NT2/D1 (cell line): Measurements from ENCODE around the gene GLB1L3.
"Not testable (repeated sequence)": the region's sequence is repeated elsewhere in the genome, so short reads cannot be mapped to it uniquely, and the experiment has no call there.

ENCODE experiments used
- DNase-seq: peaks from one replicate; pipeline ENCODE4 v3.0.0-alpha.2; 2011; ENCODE audit warnings: low read depth, low spot score
- H3K27me3 ChIP-seq: 2 replicates; pipeline ENCODE4 v1.6.0; 2011; ENCODE audit warnings: mild to moderate bottlenecking; ENCODE audit not compliant: insufficient read length, insufficient read depth
- H3K36me3 ChIP-seq: 2 replicates; pipeline ENCODE4 v1.6.1; 2011; ENCODE audit warnings: mild to moderate bottlenecking, low read length, mixed read lengths; ENCODE audit not compliant: insufficient read depth, insufficient read length
- H3K4me1 ChIP-seq: 2 replicates; pipeline ENCODE4 v1.5.1; 2011; ENCODE audit not compliant: insufficient read depth, insufficient read length
- H3K4me3 ChIP-seq: 2 replicates; pipeline ENCODE4 v1.5.1; 2011; ENCODE audit warnings: low read depth; ENCODE audit not compliant: insufficient read length
- H3K9ac ChIP-seq: 2 replicates; pipeline ENCODE4 v1.6.0; 2011; ENCODE audit warnings: low read depth; ENCODE audit not compliant: insufficient read length
- H3K9me3 ChIP-seq: 2 replicates; pipeline ENCODE4 v1.5.1; 2011; ENCODE audit warnings: mild to moderate bottlenecking, low read length; ENCODE audit not compliant: insufficient read depth
- SUZ12 ChIP-seq: IDR thresholded peaks from 2 replicates; pipeline ENCODE4 v1.6.1; 2011; ENCODE audit not compliant: insufficient read length, insufficient read depth; ENCODE audit errors: extremely low read depth
- YY1 ChIP-seq: IDR thresholded peaks from 2 replicates; pipeline ENCODE4 v1.6.1; 2011; ENCODE audit not compliant: insufficient read length, insufficient read depth
- ZNF274 ChIP-seq: IDR thresholded peaks from 2 replicates; pipeline ENCODE4 v1.6.1; 2011; ENCODE audit warnings: mild to moderate bottlenecking, low read depth, low read length

GLB1L3 gene

GRCh38 chr11:134282121-134283045 lies 6.2 kb downstream of the GLB1L3 start:
- Histone ChIP-seq H3K27me3 (peaks cover 17% of the 10 kb centered on the region), H3K9me3 (no peaks in the 10 kb centered on the region), H3K4me3 (no peak overlapping the region), H3K9ac (no peak overlapping the region), H3K36me3 (no peaks in the 10 kb centered on the region), H3K4me1 (peaks cover 3% of the 10 kb centered on the region)
- no peak for DNase-seq
- no peak for TF ChIP-seq SUZ12
- no peak for TF ChIP-seq ZNF274
- TF ChIP-seq YY1 = no peak

GRCh38 chr11:134283461-134284230 lies 7.5 kb downstream of the GLB1L3 start:
- Histone ChIP-seq H3K9ac (no peak overlapping the region), H3K4me1 (peaks cover 3% of the 10 kb centered on the region), H3K4me3 (no peak overlapping the region), H3K9me3 (no peaks in the 10 kb centered on the region), H3K27me3 (peaks cover 5% of the 10 kb centered on the region), H3K36me3 (no peaks in the 10 kb centered on the region)
- TF ChIP-seq YY1 (no peak), ZNF274 (no peak), SUZ12 (no peak)
- DNase-seq = no peak

- DNase-seq, H3K9ac ChIP-seq, H3K4me3 ChIP-seq: not testable (repeated sequence)
These were observed 8.2 kb downstream of the GLB1L3 start for GRCh38 chr11:134284349-134284748.

DNA sequence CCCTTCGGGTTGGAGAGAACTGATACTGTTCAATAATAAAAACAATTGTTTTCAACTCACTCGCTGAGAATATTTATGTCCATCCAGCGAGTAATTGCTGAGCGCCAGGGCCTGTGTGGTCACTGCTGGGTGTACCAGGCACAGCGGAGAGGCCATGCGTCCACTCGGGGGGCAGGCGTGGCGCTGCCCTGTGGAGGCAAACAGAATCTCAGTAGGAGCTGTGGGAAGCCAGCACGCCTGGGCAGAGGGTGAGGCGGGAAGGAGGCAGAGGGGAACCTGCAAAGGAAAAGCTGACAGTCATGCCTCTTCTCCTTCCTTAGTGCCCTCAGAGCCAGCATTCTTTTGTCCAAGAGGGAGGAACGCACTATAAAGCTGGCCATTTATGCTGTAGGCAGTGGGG lies 11.4 kb downstream of the GLB1L3 start:
- peaks cover 5% of the 10 kb centered on the region for H3K4me1 ChIP-seq
- H3K4me3 ChIP-seq = no peak overlapping the region
- no peaks in the 10 kb centered on the region for H3K27me3 ChIP-seq
- H3K9ac ChIP-seq = no peak overlapping the region
- no peaks in the 10 kb centered on the region for H3K9me3 ChIP-seq
- no peak for TF ChIP-seq SUZ12
- TF ChIP-seq ZNF274 = no peak
- TF ChIP-seq YY1 = no peak
- H3K36me3 ChIP-seq = no peaks in the 10 kb centered on the region
- no peak for DNase-seq

More at GRCh38 chr11:134284349-134284748, 8.2 kb downstream of the GLB1L3 start:
- H3K4me1 ChIP-seq, H3K27me3 ChIP-seq, H3K36me3 ChIP-seq, H3K9me3 ChIP-seq: not testable (repeated sequence)

DNA sequence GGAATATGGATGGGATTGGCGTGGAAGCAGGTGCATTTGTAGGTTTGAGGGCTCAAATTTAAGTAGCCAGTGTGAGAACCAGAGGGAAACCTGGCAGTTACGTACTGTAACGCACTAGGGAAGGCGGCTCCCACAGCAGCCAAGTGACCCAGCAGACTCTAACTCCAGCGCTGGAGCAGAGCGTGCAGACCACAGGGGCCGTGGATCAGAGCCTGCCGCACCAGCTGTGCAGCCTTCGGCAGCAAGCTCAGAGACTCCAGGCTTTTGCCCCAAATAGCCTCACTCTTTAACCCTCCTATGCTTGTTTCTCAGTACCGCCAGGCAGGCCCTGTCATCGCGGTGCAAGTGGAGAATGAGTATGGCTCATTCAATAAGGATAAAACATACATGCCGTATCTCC lies 12.3 kb downstream of the GLB1L3 start:
- Histone ChIP-seq H3K9ac (no peak overlapping the region), H3K4me3 (no peak overlapping the region), H3K4me1 (peaks cover 2% of the 10 kb centered on the region), H3K36me3 (no peaks in the 10 kb centered on the region), H3K27me3 (no peaks in the 10 kb centered on the region), H3K9me3 (no peaks in the 10 kb centered on the region)
- no peak for DNase-seq
- no peak for TF ChIP-seq YY1
- TF ChIP-seq SUZ12 = no peak
- TF ChIP-seq ZNF274 = no peak

GRCh38 chr11:134289167-134289566 lies 13.0 kb downstream of the GLB1L3 start:
- Histone ChIP-seq H3K9ac (no peak overlapping the region), H3K27me3 (no peaks in the 10 kb centered on the region), H3K36me3 (no peaks in the 10 kb centered on the region), H3K9me3 (no peaks in the 10 kb centered on the region), H3K4me1 (peaks cover 2% of the 10 kb centered on the region), H3K4me3 (no peak overlapping the region)
- no peak for TF ChIP-seq SUZ12
- TF ChIP-seq ZNF274 = no peak
- no peak for TF ChIP-seq YY1
- DNase-seq = no peak

GRCh38 chr11:134289789-134290188 lies 13.6 kb downstream of the GLB1L3 start:
- no peak overlapping the region for H3K4me3 ChIP-seq
- TF ChIP-seq YY1 = no peak
- no peak for TF ChIP-seq ZNF274
- TF ChIP-seq SUZ12 = no peak
- DNase-seq = no peak
- H3K36me3 ChIP-seq = no peaks in the 10 kb centered on the region
- H3K9ac ChIP-seq = no peak overlapping the region
- no peaks in the 10 kb centered on the region for H3K9me3 ChIP-seq
- peaks cover 2% of the 10 kb centered on the region for H3K4me1 ChIP-seq
- H3K27me3 ChIP-seq = no peaks in the 10 kb centered on the region
